HuH-7 (cell line): ENCODE data around the gene TENM4.

Experiments
- DNase-seq: peaks from one replicate; pipeline ENCODE4 v3.0.0; 2011; ENCODE audit warnings: low spot score

Gene TENM4

GRCh38 chr11:79116600-79116999 is 324.2 kb downstream of the TENM4 start:
- no peak for DNase-seq

GRCh38 chr11:79113054-79113690 is 327.7 kb downstream of the TENM4 start:
- DNase-seq: no peak

- DNase-seq: no peak
These were observed 330.0 kb downstream of the TENM4 start for GRCh38 chr11:79110796-79111195.

GRCh38 chr11:79110321-79110720 is 330.5 kb downstream of the TENM4 start:
- DNase-seq: no peak

GRCh38 chr11:79108851-79109250 is 332.0 kb downstream of the TENM4 start:
- DNase-seq: no peak

- no peak for DNase-seq
These were observed 338.0 kb downstream of the TENM4 start for GRCh38 chr11:79102840-79103239.

- DNase-seq: no peak
These were observed 339.2 kb downstream of the TENM4 start for GRCh38 chr11:79101656-79102055.

GRCh38 chr11:79100093-79100910 is 340.5 kb downstream of the TENM4 start:
- peak; percentile 71 for DNase-seq

- DNase-seq: no peak
These were observed 342.7 kb downstream of the TENM4 start for GRCh38 chr11:79098146-79098545.

GRCh38 chr11:79097246-79097875 is 343.5 kb downstream of the TENM4 start:
- DNase-seq: no peak

GRCh38 chr11:79095424-79095823 is 345.4 kb downstream of the TENM4 start:
- no peak for DNase-seq

GRCh38 chr11:79094616-79095015 is 346.2 kb downstream of the TENM4 start:
- DNase-seq: no peak

GRCh38 chr11:79092791-79093353 is 348.0 kb downstream of the TENM4 start:
- no peak for DNase-seq

GRCh38 chr11:79090191-79090705 is 350.6 kb downstream of the TENM4 start:
- no peak for DNase-seq

- no peak for DNase-seq
These were observed 351.2 kb downstream of the TENM4 start for GRCh38 chr11:79089601-79090000.

GRCh38 chr11:79088967-79089366 is 351.9 kb downstream of the TENM4 start:
- no peak for DNase-seq

GRCh38 chr11:79087961-79088318 is 352.9 kb downstream of the TENM4 start:
- no peak for DNase-seq

GRCh38 chr11:79087238-79087960 is 353.4 kb downstream of the TENM4 start:
- DNase-seq: no peak

GRCh38 chr11:79086056-79086455 is 354.8 kb downstream of the TENM4 start:
- no peak for DNase-seq

GRCh38 chr11:79084382-79084781 is 356.4 kb downstream of the TENM4 start:
- DNase-seq: no peak

GRCh38 chr11:79083352-79083751 is 357.5 kb downstream of the TENM4 start:
- no peak for DNase-seq

- no peak for DNase-seq
These were observed 357.9 kb downstream of the TENM4 start for GRCh38 chr11:79082907-79083306.
